ENCODE data around the gene IL18R1. TPM values are rescaled to one million over a fixed set of nuclear protein-coding genes. Genes with fewer than 3 reads are reported as not detected.

Gene IL18R1
- total and polyA plus RNA-seq, 9 of the 15 experiments (the other 6 are each of a cell fraction or from before 2014, with no cell fraction given): 0.55 to 10.0 (median 2.5) TPM

DNA sequence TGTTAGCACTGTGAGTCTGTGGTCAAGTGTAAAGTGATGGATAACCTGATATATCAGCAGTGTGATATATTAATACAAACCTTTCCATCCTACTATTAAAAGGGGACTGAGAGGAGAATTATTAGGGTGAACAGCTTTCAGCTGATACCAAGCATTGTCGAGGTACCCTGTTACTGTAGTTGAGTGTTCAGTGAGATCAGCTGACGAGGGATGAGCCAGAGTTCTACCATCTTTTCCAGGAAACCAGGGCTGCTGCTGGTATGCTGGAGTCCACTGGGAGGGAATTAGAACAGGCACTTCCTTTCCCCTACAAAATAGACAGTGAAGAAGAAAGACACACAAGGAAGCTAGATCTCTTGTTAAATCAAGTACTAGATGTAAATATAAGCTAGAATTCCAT, 67.8 kb downstream of the IL18R1 start (continued):
- TF ChIP-seq ZNF583 (CRISPR knock-in tag; IDR thresholded peaks at IDR 0.05): peak; percentile 89
- TF ChIP-seq, protein P1, sequence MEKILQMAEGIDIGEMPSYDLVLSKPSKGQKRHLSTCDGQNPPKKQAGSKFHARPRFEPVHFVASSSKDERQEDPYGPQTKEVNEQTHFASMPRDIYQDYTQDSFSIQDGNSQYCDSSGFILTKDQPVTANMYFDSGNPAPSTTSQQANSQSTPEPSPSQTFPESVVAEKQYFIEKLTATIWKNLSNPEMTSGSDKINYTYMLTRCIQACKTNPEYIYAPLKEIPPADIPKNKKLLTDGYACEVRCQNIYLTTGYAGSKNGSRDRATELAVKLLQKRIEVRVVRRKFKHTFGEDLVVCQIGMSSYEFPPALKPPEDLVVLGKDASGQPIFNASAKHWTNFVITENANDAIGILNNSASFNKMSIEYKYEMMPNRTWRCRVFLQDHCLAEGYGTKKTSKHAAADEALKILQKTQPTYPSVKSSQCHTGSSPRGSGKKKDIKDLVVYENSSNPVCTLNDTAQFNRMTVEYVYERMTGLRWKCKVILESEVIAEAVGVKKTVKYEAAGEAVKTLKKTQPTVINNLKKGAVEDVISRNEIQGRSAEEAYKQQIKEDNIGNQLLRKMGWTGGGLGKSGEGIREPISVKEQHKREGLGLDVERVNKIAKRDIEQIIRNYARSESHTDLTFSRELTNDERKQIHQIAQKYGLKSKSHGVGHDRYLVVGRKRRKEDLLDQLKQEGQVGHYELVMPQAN (IDR thresholded peaks at IDR 0.05; ENCODE audit: borderline replicate concordance): no peak
- peak; percentile 39; the same call in 1 of the 2 replicates for TF ChIP-seq ZNF175 (CRISPR knock-in tag; IDR thresholded peaks at IDR 0.05; ENCODE audit: low read depth)
- TF ChIP-seq ZNF589 (CRISPR knock-in tag; IDR thresholded peaks at IDR 0.05; ENCODE audit: low read depth): peak; percentile 80
- no peak for TF ChIP-seq ZC3H11A (IDR thresholded peaks at IDR 0.05; ENCODE audit: low read depth, low read length)
- peak; percentile 90 for TF ChIP-seq ZNF79 (CRISPR knock-in tag; IDR thresholded peaks at IDR 0.05; ENCODE audit: low read depth)
- TF ChIP-seq MEIS2 (IDR thresholded peaks at IDR 0.05; ENCODE audit: partially characterized antibody): no peak
- no peak for TF ChIP-seq RFX7 (CRISPR knock-in tag; IDR thresholded peaks at IDR 0.05)
- TF ChIP-seq ZNF239 (CRISPR knock-in tag; IDR thresholded peaks at IDR 0.05): peak; percentile 80
- peak; percentile 87 for TF ChIP-seq GTF2A2 (tag; IDR thresholded peaks at IDR 0.05)
- no peak for TF ChIP-seq ARNT (IDR thresholded peaks at IDR 0.05)
- no peak for TF ChIP-seq ZFP91 (CRISPR knock-in tag; IDR thresholded peaks at IDR 0.05)
- peak; percentile 79; the same call in 1 of the 2 replicates for TF ChIP-seq BCL6 (CRISPR knock-in tag; IDR thresholded peaks at IDR 0.05)
- TF ChIP-seq ELF2 (CRISPR knock-in tag; IDR thresholded peaks at IDR 0.05): peak; percentile 51; the same call in 1 of the 2 replicates
- no peak for TF ChIP-seq MTA3 (IDR thresholded peaks at IDR 0.05; ENCODE audit: borderline replicate concordance)
- peak; percentile 96 for TF ChIP-seq DMBX1 (CRISPR knock-in tag; IDR thresholded peaks at IDR 0.05; ENCODE audit: borderline replicate concordance)
- TF ChIP-seq SMAD3 (CRISPR knock-in tag; conservative IDR thresholded peaks at IDR 0.05): peak; percentile 57; the same call in 1 of the 2 replicates
- TF ChIP-seq ARID2 (IDR thresholded peaks at IDR 0.05): no peak
- TF ChIP-seq HEY1 (CRISPR knock-in tag; IDR thresholded peaks at IDR 0.05; ENCODE audit: borderline replicate concordance): no peak
- TF ChIP-seq ZNF263 (CRISPR knock-in tag; IDR thresholded peaks at IDR 0.05; ENCODE audit: borderline replicate concordance): no peak
- no peak for TF ChIP-seq HNRNPH1 (optimal IDR thresholded peaks at IDR 0.05; ENCODE audit: low read depth, low read length)
- TF ChIP-seq MECOM (CRISPR knock-in tag; IDR thresholded peaks at IDR 0.05): peak; percentile 68; the same call in 1 of the 2 replicates
- TF ChIP-seq ETV1 (tag; conservative IDR thresholded peaks at IDR 0.05; ENCODE audit: low read depth): no peak
- TF ChIP-seq TCFL5 (CRISPR knock-in tag; conservative IDR thresholded peaks at IDR 0.05): 0 out of 2 replicates have a peak, but pooled peaks have one; percentile 58
- peak; percentile 64; the same call in 1 of the 2 replicates for TF ChIP-seq PTRF (tag; IDR thresholded peaks at IDR 0.05)
- no peak for TF ChIP-seq RBM34 (IDR thresholded peaks at IDR 0.05; ENCODE audit: borderline replicate concordance, insufficient read depth, low read length)
- TF ChIP-seq ZNF644 (tag; IDR thresholded peaks at IDR 0.05; ENCODE audit: low read depth): peak; percentile 80
- peak; percentile 92; the same call in 1 of the 2 replicates for TF ChIP-seq HSF4 (CRISPR knock-in tag; IDR thresholded peaks at IDR 0.05; ENCODE audit: borderline replicate concordance)
- 0 out of 2 replicates have a peak, but pooled peaks have one; percentile 19 for TF ChIP-seq MAFG (tag; conservative IDR thresholded peaks at IDR 0.05)

All from K562 (cell line).